ENCODE data around the gene GOSR1.
"Not testable (repeated sequence)": the region's sequence is repeated elsewhere in the genome, so short reads cannot be mapped to it uniquely, and the experiment has no call there.

The GOSR1 gene

DNA sequence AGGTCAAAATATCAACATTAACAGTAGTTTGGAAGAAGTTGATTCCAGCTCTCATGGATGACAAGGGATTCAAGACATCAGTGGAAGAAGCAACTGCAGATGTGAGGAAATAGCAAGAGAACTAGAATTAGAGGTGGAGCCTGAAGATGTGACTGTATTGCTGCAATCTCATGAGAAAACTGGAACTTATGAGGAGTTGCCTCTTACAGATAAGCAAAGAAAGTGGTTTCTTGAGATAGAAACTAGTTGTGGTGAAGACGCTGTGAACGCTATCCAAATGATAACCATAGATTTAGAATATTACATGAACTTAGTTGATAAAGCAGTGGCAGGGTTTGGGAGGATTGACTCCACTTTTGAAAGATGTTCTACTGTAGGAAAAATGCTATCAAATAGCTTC lies 67.8 kb downstream of the GOSR1 start:
- no peak for DNase-seq (ENCODE audit: low read depth in 2 of 2)

DNA sequence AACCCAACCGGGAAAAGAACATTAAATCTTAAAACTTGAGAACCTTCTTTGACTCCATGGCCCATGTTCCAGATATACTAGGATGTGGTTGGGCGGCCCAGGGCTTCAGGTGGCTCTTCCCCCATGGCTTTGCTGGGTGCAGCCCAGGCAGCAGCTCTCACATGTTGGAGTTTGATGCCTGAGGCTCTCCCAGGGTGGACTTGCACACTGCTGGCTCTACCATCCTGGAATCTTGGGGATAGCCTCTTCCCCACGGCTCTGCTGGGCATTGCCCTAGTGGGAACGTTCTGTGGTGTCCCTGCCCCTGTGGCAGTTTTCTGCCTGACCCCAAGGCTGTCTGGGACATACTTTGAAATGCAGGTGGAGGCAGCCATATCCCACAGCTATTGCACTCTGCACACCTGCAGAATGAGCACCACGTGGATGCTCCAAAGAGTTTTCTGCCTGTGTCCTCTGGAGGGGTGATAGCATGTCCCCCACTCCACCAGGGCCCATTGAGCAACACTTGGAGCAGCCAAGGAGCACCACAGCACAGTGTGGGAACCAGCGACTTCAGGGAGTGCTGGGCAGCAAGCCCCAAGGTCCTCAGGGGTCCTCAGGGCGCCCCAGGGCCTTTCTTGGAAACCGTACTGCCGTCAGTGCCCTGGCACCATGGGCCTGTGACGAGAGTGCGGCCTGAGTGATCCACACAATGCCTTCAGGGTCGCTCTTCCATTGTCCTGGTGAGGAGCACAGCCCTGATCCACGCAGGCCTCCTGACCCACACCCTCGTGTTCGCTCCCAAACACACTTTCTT lies 70.8 kb downstream of the GOSR1 start:
- DNase-seq (ENCODE audit: low read depth in 2 of 2): no peak

DNA sequence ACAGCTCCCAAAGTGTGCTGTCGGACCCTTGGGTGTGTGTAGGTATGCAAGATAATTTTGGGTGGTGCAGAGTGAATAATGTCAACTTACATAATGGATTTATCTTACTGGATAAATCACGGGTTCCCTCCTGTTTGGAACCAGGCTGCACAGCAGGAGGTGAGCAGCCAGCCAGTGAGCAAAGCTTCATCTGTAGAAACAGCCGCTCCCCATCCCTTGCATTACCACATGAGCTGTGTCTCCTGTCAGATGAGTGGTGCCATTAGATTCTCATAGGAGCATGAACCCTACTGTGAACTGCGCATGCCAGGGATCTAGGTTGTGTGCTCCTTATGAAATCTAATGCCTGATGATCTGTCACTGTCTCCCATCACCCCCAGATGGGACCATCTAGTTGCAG lies 72.0 kb downstream of the GOSR1 start:
- DNase-seq (ENCODE audit: low read depth in 2 of 2): not testable (repeated sequence)

DNA sequence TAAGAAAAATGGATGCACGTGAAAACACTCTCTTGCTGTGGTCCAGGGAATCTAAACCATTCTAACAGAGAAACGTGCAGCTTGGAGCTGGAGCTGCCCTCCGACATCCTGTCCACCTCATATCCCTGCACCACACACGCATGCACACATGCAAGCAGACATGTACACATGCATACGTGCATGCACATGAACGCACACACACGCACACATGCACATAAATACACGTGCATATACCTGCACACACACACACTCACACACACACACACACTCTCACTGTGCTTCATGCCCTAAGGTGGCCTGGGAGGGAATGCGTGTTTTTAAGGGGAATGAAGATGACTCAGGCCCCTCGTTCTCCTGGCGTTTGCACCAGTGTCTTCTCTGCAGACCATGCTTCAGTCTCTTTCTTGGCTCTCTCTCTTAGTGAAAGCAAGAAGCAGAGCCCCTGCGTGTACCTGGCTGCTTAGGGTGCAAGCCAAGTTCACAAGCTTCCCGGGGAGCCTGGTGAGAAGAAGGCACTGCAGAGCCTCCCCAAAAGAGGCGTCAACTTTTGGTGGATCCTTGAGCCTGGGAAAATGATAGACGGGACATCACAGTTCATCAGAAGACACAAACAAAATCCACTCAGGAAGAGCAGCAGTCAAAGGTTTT lies 72.8 kb downstream of the GOSR1 start:
- DNase-seq (ENCODE audit: low read depth in 2 of 2): no peak

DNA sequence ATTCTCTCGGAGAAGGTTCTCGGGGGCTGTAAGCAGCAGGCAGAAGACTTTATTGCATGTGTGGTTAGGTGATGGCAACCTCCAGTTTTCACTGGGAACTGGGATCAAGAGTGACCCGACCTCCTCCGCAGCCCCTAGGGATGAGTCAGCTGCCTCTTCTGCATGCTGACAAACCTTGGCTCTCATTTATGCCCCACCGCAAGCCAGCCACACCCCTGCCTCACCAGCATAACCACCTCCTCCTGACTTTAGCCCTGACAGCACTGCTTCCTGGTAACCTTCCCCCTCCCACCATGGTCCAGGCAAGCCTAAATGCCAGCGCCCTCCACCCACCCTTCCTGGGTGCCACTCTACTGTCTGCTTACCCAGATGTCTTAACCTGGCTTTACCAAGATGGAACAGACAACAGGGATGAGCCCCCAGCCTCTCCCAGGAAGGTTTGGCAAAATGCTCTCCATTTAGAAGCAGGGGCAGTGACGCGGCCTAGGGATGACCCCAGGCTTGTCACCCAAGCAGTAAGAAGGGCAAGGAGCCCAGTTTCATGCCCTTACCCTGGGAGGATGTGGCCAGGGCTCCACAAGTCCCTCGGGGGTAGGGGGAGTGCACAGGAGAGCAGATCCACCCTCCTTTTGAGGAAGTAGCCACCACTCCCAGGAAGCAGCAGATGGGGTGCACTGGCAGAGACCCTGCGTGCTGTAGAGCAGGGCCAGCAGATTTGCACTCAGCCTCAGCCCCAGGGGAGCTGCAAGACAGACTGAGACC lies 73.5 kb downstream of the GOSR1 start:
- DNase-seq (ENCODE audit: low read depth in 2 of 2): no peak

DNA sequence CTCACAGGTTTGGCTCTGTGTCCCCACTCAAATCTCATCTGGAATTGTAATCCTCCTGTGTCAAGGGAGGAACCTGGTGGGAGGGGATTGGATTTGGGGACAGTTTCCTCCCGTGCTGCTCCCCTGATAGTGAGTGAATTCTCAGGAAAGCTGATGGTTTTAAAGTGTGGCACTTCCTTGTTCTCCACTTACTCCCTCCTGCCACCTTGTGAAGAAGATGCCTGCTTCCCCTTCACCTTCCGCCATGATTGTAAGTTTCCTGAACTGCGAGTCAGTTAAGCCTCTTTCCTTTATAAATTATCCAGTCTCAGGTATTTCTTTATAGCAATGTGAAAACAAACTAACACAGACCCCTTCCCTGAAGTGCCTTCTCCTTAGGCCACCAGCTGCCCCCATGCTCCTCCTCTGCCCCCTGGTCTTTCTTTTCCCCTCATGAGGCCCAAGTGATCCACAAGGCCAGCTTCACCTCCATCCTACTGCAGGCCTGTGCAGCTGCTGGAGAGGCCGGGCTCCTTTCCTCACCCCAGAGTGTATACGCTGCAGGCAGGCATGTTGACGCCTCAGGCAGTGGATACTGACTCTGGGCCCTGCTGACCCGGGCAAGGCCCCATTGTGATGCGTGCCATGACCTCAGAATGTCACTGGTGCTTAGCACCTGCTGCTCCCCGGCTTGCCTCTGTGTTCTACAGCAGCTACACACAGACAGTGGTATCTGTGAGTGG lies 74.2 kb downstream of the GOSR1 start:
- DNase-seq (ENCODE audit: low read depth in 2 of 2): not testable (repeated sequence)

DNA sequence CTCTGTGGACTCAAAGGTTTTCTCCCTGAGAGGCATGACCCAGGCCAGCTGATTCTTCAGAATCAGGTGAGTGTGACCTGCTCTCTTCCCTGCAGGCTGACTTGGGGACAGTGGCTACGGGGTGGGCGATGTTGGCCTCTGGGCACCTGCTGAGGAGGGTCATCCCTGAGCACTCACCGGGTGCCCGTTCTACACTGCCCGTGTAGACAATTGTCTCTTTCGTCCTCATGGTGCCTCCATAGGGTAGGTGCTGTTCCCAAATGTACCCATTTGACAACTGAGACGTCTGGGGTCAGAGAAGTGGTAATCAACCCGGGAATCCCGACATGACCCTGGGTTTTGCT lies 74.8 kb downstream of the GOSR1 start:
- no peak for DNase-seq (ENCODE audit: low read depth in 2 of 2)

DNA sequence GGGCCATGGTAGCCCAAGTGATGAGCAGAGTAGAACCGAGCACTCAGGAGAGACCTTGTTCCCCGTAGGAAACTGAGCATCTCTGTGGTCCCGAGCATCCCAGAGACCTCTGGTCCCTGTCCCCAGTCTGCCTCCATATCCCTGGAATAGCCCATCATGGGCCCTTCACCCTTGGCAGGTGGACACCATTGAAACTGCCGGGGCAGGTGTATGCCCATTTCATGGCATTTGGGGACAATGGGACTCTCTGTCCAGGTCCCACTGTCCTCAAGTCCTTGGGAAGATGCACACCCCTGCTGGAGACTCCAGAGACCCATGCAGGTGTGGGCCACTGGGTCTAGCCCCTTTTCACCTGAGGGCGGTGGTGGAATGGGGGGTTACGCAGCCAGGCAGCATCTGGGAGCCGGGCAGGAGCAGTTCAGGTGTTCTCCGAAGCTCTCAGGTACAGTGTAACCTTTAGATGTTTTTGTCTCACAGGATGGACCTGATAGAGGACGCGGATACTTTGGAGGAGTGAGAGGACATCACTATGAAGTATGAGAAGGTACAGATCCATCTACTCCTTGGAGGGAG lies 75.9 kb downstream of the GOSR1 start:
- no peak for DNase-seq (ENCODE audit: low read depth in 2 of 2)

DNA sequence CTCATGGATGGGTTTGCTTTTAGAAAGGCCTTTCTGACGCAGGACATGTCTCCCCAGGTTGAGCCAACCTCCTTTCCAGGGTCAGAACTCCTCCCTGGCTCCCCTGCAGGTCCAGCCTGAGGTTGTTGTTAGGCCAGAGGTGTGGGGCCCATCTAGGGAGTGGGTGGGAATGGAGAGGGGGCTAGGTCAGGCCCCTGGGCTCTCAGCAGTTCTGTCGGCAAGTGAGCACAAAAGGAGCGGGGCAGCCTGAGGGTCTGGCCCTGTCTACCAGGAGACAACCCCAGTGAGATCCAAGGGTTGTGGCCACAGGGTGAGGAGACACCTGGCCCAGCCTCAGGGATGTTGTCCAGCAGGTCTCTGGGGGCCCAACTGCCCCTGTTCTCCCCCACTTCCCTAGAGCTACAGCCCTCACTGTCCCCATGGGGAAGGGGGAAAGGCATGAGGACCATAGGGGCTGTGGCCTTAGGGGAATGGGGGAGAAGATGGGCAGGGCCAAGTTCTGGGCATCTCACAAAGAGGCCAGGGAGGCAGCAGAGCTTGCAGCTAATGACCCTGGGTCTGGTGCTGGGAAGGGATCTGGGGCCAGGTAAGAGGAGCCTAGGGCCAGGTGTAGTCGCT lies 76.7 kb downstream of the GOSR1 start:
- not testable (repeated sequence) for DNase-seq (ENCODE audit: low read depth in 2 of 2)

DNA sequence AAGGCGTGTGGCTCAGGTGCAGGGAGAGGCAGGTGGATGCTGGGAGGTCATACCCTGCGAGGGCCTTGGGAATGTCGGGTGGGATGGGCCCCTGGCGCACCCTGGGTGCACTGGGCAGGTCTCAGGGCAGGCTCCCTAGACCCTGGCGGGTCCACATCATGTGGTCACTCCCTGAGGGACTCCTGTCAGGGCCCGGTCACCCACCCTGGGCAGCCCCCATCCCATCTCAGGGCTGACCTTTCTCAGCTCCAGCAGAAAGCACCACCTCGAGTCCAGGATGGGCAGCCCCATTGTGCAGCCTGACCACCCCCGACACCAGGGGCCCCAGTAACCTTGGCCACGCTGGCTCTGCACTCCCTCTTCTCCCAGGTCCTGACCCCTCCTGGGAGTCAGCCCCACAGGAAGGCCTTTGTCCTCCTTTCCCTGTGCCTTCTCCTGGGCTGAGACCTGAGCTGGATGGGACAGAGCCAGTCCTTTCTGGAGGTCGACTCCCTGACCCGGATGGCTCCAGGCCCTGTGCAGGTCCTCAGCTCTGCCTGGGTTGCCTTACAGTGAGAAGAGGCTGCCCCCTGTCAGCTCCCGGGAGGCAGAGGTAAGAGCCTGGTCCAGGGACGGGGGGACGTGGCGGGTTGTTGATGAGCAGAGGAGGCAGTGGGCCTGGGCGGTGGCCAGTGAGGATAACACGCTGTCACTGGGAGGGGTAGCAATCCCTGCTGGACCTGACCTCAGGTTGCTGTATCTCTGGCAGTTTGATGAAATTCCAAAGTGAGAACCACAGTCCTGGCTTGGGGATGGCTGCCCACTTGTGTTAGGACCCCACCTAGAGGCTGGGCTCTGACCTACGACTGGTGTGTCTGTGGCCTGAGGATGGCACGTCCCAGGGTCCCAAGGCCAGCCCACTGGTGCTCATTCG lies 77.9 kb downstream of the GOSR1 start:
- DNase-seq (ENCODE audit: low read depth in 2 of 2): no peak

DNA sequence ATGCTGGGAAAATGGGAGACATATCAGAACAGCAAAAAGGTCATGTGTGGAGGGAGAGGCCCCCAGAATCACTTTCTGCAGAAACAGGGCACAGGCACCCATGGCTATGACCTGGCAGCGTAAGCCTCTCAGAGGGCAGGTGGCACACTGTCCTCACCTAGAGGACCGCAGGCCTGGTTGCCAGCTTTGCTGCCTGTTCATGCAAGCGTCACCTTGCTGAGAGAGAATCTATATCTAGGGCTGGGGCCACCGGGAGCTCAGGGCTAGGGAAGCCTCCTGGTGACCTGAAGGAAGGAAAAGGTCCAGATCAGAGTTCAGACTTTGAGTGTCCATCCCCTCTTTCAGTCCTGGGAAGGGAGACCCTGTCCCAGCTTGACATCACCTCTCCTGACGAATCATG lies 78.7 kb downstream of the GOSR1 start:
- DNase-seq (ENCODE audit: low read depth in 2 of 2): no peak

DNA sequence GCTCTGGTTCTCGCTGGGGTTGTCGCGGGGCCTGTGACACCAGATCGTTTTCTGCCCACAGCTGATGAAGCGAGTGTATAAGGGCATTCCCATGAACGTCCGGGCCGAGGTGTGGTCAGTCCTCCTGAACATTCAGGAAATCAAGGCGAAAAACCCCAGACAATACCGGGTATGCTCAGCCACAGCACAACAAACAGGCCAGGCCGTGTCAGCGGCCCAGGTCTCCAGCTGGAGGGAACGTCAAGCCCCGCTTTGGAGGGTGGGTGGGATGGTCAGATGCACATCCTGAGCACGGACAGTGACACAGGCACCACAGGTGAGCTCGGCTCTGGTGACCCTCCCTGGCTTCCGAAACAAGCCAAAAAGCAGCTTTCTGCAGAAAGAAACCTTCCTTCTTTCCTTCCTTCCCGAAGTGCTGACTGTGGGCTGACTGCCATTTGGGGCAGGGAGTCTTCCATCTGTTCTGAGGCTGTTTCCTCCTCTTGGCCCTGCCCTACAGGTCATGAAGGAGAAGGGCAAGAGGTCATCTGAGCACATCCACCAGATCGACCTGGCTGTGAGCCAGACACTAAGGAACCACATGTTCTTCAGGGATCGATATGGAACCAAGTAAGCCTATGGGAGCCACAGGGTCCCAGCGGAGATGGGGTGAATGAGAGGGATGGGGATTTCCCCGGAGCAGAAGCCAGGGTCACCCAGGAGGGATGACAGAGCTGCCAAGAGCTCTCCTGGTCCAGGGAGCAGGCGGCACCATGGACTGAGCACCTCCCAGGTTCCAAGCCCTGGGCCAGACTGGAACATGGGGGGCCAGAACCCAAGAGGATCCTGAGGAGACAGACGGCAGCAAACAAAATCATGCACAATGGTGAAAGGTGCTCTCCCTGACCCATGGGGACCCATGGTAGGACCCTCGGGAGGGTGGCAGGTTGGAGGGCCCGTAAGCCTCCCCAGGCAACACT lies 79.4 kb downstream of the GOSR1 start:
- DNase-seq (ENCODE audit: low read depth in 2 of 2): no peak

DNA sequence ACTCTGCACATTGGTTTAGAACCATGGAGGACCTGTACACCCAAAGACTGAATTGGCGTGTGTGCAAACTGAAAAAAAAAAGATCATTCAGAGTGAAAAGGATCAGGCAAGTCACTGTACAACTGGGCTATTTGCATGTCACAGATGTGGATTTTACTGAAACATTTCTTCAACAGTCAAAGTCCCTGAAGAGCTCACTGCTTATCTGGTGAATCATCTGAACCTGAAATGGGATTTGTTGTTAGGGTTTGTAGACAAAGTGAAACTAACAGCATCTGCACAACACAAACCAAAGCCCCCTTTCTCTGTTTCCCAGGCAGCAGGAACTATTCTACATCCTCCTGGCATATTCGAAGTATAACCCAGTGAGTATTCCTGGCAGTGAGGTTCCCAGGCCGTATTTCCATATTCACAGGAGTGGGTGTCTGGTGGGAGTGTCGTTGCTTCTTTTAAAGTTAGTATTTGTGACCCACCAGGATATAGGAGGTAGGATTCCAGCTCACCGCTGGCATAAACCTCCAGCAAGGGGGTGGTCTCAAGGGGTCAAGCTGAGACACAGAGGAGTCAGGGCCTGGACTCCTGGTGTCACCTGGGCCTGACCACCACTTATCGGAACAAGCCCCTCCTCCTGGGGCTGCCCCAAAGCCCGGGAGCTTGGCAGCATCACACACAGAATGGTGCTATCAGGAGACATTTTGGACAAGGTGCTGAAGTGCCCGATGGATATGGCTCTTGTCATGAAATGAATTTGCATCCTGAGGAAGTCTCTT lies 80.9 kb downstream of the GOSR1 start:
- no peak for DNase-seq (ENCODE audit: low read depth in 2 of 2)

DNA sequence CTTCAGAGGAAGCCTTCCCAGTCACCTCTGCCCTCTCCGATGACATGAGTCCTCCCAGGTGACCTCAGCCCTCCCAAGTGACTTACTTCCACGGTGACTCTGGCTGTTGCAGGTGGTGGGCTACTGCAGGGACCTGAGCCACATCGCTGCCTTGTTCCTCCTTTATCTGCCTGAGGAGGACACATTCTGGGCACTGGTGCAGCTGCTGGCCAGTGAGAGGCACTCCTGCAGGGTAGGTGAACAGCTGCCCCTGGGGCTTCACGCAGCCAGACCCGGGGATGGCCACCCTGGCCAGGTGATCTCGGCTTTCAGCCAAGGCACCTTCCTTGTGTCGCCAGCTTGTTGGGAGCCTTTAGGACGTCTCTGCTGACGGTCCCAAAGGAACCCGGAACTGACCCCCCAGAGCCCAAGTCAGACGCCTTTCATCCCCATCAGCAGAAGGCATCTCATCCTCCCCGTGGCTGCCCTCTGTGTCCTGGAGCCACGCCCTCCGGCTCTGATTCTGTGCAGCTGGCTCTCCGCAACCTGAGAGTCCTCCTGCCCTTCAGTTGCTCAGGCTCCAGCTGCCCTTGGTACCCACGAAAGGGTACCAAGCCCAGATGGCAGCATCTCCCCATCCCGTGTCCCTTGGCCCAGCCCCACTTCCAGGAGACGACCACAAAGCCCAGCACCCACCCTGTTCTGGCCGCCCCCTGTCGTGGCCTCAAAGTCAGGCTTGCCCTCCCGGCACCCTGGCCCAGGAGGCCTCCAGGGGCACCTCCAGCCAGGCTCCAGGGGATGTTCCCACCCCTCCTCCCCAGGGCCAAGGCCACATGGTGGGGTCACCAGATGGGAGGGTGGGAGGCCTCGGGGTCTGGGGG lies 81.7 kb downstream of the GOSR1 start:
- no peak for DNase-seq (ENCODE audit: low read depth in 2 of 2)

DNA sequence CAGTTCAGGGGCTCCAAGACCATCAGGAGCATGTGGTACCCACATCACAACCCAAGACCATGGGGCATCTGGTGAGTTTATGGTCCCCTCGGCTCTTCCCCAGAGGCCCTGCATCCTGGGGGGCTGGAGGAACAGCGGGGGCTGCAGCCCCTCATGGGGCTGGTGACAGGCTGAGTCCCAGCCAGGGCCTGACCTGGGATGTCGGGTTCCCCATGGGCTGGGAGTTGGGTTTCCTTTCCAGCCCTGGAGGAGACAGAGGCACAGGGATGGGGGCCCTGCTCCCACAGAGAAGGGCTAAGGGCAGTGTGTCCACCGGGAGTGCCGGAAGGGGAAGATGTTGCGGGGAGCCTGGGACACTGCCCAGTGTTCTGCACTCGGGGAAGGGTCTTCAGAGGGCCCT lies 82.4 kb downstream of the GOSR1 start:
- no peak for DNase-seq (ENCODE audit: low read depth in 2 of 2)

DNA sequence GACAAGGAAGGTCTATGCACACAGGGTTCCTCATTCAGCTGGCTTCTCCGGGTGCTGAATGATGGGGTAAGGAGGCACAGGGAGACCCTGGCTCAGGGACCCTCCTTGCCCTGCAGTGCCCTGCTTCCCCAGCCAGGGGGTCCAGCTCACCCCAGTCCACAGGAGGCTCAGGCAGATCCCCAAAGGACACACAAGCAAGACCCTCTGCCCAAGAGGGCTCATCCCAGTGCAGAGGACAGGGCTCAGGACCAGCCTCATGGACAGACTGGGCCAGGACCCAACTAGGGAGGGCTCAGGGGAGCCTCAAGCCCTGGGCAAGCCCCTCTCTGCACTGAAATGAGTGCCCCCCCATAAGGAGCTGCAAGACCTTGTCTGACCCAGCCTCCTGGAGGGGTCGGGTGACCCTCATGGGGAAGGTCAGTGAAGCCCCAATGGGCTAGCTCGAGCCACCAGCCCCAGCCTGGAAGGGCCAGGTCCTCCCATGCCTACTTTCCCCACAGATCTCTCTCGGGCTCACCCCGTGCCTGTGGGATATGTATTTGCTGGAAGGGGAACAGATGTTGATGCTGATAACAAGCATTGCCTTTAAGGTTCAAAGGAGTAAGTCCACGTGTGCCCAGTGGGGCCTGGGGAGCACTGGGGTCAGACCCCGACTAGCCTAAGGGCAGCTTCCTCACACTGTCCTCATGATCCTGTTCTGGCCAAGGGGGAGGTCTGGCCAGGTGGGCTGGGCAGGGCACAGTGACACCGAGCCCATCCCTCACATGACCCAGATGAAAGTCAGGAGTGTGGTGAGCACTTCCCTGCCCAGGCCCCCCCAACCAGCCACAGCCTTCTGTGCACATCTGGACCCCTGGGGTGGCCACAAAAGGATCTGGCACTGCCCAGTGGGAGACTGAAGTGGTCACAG lies 83.2 kb downstream of the GOSR1 start:
- not testable (repeated sequence) for DNase-seq (ENCODE audit: low read depth in 2 of 2)

Data from stimulated activated CD4-positive, alpha-beta T cell treated with anti-CD3 and anti-CD28 coated beads, Interleukin-4, amount 100 ng/mL, for 48 hours (primary cell).